Measurements from ENCODE around the gene LLPH. TPM values are rescaled to one million over a fixed set of nuclear protein-coding genes. Genes with fewer than 3 reads are reported as not detected.

Gene LLPH
- total and polyA plus RNA-seq, 2 of the 13 experiments (the other 11 are each of a cell fraction or from before 2014, with no cell fraction given) = 4.2 to 25.6 TPM

DNA sequence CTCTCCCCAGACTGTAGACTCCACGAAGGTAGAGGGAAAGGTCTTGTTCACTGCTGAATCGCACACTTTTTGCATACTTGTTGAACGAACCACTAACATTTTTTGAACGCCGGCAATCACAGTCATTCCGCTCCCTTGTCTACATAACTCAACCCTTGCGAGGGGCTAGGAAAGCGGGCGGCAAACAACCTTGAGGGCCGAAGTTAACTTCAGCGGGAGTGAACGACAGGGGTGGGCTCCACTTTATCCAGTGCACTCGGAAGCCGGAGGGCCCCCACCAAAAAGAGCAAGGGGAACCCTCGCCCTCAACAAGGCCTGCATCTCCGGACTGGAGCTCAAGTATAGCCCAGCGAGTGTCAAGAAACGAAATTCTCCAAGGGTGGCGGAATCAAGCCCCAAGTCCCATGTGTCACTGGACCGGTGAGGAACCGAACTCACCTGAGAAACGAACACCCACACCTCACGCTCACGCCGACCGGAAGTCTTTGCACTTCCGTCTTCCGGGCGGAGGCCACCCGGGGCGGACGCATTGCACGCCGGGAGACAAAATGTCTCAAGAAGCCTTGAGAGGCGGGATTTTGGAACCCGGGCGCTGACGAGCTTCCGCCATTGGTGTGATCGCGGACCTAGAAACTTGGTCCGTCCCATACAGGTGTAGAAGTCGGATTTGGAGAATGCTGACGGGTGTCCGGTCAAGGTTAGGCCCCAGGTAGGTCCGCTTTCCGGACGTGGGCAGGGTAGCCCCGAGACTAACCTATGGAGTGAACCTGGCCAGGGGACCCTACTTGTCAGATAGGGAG is at the start of gene LLPH (continued):
- no peak for TF ChIP-seq ZNF3 (CRISPR knock-in tag; IDR thresholded peaks at IDR 0.05)
- TF ChIP-seq ZNF670 (CRISPR knock-in tag; IDR thresholded peaks at IDR 0.05; ENCODE audit: borderline replicate concordance) = no peak
- TF ChIP-seq AHR (CRISPR knock-in tag; IDR thresholded peaks at IDR 0.05) = peak; percentile 31; the same call in 1 of the 2 replicates
- TF ChIP-seq CREB1 (IDR thresholded peaks at IDR 0.05) = no peak
- TF ChIP-seq CREB1 (CRISPR knock-in tag; IDR thresholded peaks at IDR 0.05) = peak; percentile 78
- no peak for TF ChIP-seq EHMT2 (IDR thresholded peaks at IDR 0.05; ENCODE audit: borderline replicate concordance, low read depth, low read length)
- no peak for TF ChIP-seq SOX5 (CRISPR knock-in tag; IDR thresholded peaks at IDR 0.05; ENCODE audit: borderline replicate concordance)
- peak; percentile 90 for TF ChIP-seq KMT2A (CRISPR knock-in tag; IDR thresholded peaks at IDR 0.05)
- TF ChIP-seq, protein P1, sequence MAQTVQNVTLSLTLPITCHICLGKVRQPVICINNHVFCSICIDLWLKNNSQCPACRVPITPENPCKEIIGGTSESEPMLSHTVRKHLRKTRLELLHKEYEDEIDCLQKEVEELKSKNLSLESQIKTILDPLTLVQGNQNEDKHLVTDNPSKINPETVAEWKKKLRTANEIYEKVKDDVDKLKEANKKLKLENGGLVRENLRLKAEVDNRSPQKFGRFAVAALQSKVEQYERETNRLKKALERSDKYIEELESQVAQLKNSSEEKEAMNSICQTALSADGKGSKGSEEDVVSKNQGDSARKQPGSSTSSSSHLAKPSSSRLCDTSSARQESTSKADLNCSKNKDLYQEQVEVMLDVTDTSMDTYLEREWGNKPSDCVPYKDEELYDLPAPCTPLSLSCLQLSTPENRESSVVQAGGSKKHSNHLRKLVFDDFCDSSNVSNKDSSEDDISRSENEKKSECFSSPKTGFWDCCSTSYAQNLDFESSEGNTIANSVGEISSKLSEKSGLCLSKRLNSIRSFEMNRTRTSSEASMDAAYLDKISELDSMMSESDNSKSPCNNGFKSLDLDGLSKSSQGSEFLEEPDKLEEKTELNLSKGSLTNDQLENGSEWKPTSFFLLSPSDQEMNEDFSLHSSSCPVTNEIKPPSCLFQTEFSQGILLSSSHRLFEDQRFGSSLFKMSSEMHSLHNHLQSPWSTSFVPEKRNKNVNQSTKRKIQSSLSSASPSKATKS (CRISPR knock-in tag; IDR thresholded peaks at IDR 0.05) = no peak
- TF ChIP-seq NR2C2 (CRISPR knock-in tag; IDR thresholded peaks at IDR 0.05; ENCODE audit: borderline replicate concordance) = peak; percentile 85
- no peak for TF ChIP-seq HHEX (CRISPR knock-in tag; IDR thresholded peaks at IDR 0.05)
- peak; percentile 59; the same call in 1 of the 2 replicates for TF ChIP-seq CBX5 (CRISPR knock-in tag; IDR thresholded peaks at IDR 0.05; ENCODE audit: borderline replicate concordance)
- TF ChIP-seq, protein P2, sequence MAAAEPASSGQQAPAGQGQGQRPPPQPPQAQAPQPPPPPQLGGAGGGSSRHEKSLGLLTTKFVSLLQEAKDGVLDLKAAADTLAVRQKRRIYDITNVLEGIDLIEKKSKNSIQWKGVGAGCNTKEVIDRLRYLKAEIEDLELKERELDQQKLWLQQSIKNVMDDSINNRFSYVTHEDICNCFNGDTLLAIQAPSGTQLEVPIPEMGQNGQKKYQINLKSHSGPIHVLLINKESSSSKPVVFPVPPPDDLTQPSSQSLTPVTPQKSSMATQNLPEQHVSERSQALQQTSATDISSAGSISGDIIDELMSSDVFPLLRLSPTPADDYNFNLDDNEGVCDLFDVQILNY (CRISPR knock-in tag; conservative IDR thresholded peaks at IDR 0.05) = no peak; the same call in 1 of the 2 replicates
- TF ChIP-seq EP300 (IDR thresholded peaks at IDR 0.05; ENCODE audit: low read depth in 2 of 2, low read length in 2 of 2) = peak in 1 of 2 experiments; percentile 30; a peak in 1 of 4 replicates
- TF ChIP-seq EP300 (CRISPR knock-in tag; IDR thresholded peaks at IDR 0.05; ENCODE audit: borderline replicate concordance) = no peak
- TF ChIP-seq, protein P3, sequence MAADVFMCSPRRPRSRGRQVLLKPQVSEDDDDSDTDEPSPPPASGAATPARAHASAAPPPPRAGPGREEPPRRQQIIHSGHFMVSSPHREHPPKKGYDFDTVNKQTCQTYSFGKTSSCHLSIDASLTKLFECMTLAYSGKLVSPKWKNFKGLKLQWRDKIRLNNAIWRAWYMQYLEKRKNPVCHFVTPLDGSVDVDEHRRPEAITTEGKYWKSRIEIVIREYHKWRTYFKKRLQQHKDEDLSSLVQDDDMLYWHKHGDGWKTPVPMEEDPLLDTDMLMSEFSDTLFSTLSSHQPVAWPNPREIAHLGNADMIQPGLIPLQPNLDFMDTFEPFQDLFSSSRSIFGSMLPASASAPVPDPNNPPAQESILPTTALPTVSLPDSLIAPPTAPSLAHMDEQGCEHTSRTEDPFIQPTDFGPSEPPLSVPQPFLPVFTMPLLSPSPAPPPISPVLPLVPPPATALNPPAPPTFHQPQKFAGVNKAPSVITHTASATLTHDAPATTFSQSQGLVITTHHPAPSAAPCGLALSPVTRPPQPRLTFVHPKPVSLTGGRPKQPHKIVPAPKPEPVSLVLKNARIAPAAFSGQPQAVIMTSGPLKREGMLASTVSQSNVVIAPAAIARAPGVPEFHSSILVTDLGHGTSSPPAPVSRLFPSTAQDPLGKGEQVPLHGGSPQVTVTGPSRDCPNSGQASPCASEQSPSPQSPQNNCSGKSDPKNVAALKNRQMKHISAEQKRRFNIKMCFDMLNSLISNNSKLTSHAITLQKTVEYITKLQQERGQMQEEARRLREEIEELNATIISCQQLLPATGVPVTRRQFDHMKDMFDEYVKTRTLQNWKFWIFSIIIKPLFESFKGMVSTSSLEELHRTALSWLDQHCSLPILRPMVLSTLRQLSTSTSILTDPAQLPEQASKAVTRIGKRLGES (CRISPR knock-in tag; IDR thresholded peaks at IDR 0.05; ENCODE audit: borderline replicate concordance) = 0 out of 2 replicates have a peak, but pooled peaks have one; percentile 34
- TF ChIP-seq IKZF4 (CRISPR knock-in tag; IDR thresholded peaks at IDR 0.05; ENCODE audit: borderline replicate concordance, low read depth, not compliant biosample characterization) = peak; percentile 49
- TF ChIP-seq IRX3 (CRISPR knock-in tag; IDR thresholded peaks at IDR 0.05; ENCODE audit: borderline replicate concordance, low read depth) = no peak
- no peak for TF ChIP-seq ZNF432 (CRISPR knock-in tag; IDR thresholded peaks at IDR 0.05; ENCODE audit: borderline replicate concordance)
- no peak for TF ChIP-seq SMARCC2 (IDR thresholded peaks at IDR 0.05)
- TF ChIP-seq ARNTL (CRISPR knock-in tag; IDR thresholded peaks at IDR 0.05) = no peak
- TF ChIP-seq, protein P4, sequence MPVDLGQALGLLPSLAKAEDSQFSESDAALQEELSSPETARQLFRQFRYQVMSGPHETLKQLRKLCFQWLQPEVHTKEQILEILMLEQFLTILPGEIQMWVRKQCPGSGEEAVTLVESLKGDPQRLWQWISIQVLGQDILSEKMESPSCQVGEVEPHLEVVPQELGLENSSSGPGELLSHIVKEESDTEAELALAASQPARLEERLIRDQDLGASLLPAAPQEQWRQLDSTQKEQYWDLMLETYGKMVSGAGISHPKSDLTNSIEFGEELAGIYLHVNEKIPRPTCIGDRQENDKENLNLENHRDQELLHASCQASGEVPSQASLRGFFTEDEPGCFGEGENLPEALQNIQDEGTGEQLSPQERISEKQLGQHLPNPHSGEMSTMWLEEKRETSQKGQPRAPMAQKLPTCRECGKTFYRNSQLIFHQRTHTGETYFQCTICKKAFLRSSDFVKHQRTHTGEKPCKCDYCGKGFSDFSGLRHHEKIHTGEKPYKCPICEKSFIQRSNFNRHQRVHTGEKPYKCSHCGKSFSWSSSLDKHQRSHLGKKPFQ (CRISPR knock-in tag; IDR thresholded peaks at IDR 0.05; ENCODE audit: insufficient replicate concordance) = peak; percentile 48
- no peak for TF ChIP-seq ZNF777 (CRISPR knock-in tag; IDR thresholded peaks at IDR 0.05)
